GM19351 (cell line): ENCODE results near the gene NUDC.

Experiments
- ATAC-seq: cut with Tn5 transposase; IDR thresholded peaks from one replicate; pipeline ENCODE4 v1.9.1; 2021; ENCODE audit warnings: mild to moderate bottlenecking, moderate library complexity; ENCODE audit not compliant: unreplicated experiment

The NUDC gene

GRCh38 chr1:26949266-26949925 is 27.9 kb downstream of the NUDC start:
- ATAC-seq = no peak

GRCh38 chr1:26949926-26950319 is 28.4 kb downstream of the NUDC start:
- ATAC-seq = no peak

- no peak for ATAC-seq
Observed at GRCh38 chr1:26950602-26951001, 29.1 kb downstream of the NUDC start.

GRCh38 chr1:26951216-26951615 is 29.7 kb downstream of the NUDC start:
- no peak for ATAC-seq

- ATAC-seq = no peak
Observed at GRCh38 chr1:26951821-26952497, 30.4 kb downstream of the NUDC start.

GRCh38 chr1:26953374-26953773 is 31.8 kb downstream of the NUDC start:
- ATAC-seq = no peak

GRCh38 chr1:26956321-26956720 is 34.8 kb downstream of the NUDC start:
- no peak for ATAC-seq

- no peak for ATAC-seq
Observed at GRCh38 chr1:26957306-26957705, 35.8 kb downstream of the NUDC start.

- no peak for ATAC-seq
Observed at GRCh38 chr1:26959270-26959669, 37.7 kb downstream of the NUDC start.

- ATAC-seq = no peak
Observed at GRCh38 chr1:26959722-26960624, 38.4 kb downstream of the NUDC start, which contains the start of gene KDF1. KDF1 (minus strand) TSS chr1:26960468; CDS start chr1:26952380, 8,088 bp downstream.

- ATAC-seq = no peak
Observed at GRCh38 chr1:26960625-26960966, 39.1 kb downstream of the NUDC start.

GRCh38 chr1:26961826-26962225 is 40.3 kb downstream of the NUDC start:
- no peak for ATAC-seq

GRCh38 chr1:26965213-26965612 is 43.7 kb downstream of the NUDC start:
- no peak for ATAC-seq

- no peak for ATAC-seq
Observed at GRCh38 chr1:26965628-26966027, 44.1 kb downstream of the NUDC start.

GRCh38 chr1:26970810-26971209 is 49.3 kb downstream of the NUDC start:
- no peak for ATAC-seq

- no peak for ATAC-seq
Observed at GRCh38 chr1:26971590-26971989, 50.0 kb downstream of the NUDC start.

GRCh38 chr1:26972390-26972789 is 50.8 kb downstream of the NUDC start:
- ATAC-seq = no peak

GRCh38 chr1:26972821-26973220 is 51.3 kb downstream of the NUDC start:
- ATAC-seq = no peak

- no peak for ATAC-seq
Observed at GRCh38 chr1:26976621-26977510, 55.3 kb downstream of the NUDC start.

GRCh38 chr1:26978901-26979300 is 57.4 kb downstream of the NUDC start:
- no peak for ATAC-seq
